ENCODE measurements around the gene SLC39A10.
"Not testable (repeated sequence)": the region's sequence is repeated elsewhere in the genome, so short reads cannot be mapped to it uniquely, and the experiment has no call there.

SLC39A10 gene

DNA sequence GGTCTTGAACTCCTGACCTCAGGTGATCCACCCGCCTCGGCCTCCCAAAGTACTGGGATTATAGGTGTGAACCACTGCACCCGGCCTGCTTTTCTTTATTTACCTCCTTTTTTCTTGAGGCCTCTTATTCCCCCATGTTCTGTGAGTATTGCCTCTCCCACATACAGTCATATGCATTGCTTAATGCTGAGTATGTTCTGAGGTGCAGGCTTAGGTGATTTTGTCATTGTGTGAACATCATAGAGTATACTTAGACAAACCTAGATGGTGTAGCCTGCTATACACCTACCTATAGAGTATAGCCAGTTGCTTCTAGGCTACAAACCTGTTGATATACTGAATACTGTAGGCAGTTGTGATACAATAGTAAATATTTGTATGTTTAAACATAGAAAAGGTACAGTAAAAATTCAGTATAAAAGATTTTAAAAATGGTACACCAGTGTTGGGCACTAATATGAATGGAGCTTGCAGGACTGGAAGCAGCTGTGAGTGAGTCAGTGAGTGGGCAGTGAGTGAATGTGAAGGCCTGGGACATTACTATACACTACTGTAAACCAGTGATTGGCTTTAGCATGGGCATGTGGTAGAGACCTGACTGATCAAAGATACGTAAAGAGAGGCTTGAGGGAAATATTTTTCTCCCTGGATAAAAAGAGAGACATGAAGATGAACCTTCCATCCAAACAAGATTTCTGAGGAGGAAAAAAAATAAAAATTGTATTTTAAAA, 17.6 kb downstream of the SLC39A10 start:
- DNase-seq (ENCODE audit: low read depth), result no peak

GRCh38 chr2:195675783-195676427, 18.9 kb downstream of the SLC39A10 start:
- no peak for DNase-seq (ENCODE audit: low read depth)

DNA sequence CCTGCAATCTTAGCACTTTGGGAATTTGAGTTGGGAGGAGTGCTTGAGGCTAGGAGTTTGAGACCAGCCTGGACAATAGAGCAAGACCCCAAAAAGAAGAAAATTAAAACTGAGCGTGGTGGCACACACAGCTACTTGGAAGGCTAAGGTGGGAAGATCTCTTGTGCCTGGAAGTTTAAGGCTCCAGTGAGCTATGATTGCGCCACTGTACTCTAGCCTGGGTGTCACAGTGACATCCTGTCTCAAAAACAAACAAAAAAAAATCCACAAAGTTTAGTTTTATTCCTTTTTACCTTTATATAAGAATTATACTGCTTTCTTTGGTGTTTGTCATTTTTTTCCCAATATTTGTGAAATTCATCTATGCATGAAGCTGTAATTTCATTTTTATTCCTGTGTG, 20.3 kb downstream of the SLC39A10 start:
- no peak for DNase-seq (ENCODE audit: low read depth)

DNA sequence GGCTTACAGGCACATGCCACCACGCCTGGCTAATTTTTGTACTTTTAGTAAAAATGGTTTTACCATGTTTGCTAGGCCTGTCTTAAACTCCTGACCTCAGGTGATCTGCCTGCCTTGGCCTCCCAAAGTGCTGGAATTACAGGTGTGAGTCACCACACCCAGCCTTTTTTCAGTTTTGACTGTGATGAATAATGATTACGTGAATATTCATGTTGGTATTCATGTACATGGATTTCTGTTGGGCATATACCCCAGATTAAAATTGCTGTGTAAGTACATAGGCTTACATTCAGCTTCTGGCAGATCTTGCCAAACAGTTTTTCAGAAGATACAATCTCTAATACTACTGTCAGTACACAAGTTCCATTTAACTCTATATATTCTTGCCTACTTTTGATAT, 20.9 kb downstream of the SLC39A10 start:
- DNase-seq (ENCODE audit: low read depth), result no peak

- DNase-seq (ENCODE audit: low read depth), result no peak
Observed at GRCh38 chr2:195682077-195682476, 25.1 kb downstream of the SLC39A10 start.

- no peak for DNase-seq (ENCODE audit: low read depth)
Observed at GRCh38 chr2:195683174-195683573, 26.1 kb downstream of the SLC39A10 start.

DNA sequence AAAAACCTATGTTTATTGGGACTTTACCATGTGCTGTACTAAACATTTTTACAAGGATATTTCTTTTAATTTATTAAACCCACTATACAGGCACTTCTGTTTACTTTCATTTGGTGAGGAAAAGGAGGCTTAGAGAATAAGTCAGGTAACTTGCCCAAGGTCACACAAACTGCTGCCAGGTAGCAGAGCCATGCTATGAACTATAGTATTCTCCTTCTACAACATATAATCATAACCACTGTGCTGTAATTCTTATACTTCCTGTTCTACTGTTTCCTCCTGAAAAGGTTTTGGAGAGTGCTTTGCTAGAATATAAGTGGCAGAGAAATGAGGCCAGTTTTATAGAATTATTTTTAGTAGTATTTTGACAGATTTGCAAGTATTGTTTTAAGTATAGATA, 29.5 kb downstream of the SLC39A10 start:
- DNase-seq (ENCODE audit: low read depth), result no peak

GRCh38 chr2:195687320-195688086, 30.5 kb downstream of the SLC39A10 start:
- DNase-seq (ENCODE audit: low read depth), result no peak

- not testable (repeated sequence) for DNase-seq (ENCODE audit: low read depth)
Observed at GRCh38 chr2:195692531-195692930, 35.5 kb downstream of the SLC39A10 start.

DNA sequence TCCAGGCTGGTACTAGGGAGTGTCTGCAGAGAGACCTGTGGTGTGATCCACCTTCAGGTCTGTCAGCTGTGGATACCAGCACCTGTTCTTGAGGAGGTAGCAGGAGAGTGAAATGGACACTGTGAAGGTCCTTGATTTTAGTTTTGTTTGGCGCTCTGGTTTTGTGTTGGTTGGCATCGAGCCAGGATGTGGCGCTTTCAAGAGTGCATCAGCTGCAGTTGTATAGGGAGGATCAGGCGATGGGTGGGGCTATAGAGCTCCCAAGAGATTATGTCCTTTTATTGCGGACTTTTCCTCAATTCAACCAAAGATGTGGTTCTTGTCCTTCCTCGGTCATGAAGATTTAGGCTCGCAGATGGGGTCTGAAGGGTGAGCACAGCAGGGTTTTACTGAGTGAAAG, 37.5 kb downstream of the SLC39A10 start:
- DNase-seq (ENCODE audit: low read depth), result no peak

DNA sequence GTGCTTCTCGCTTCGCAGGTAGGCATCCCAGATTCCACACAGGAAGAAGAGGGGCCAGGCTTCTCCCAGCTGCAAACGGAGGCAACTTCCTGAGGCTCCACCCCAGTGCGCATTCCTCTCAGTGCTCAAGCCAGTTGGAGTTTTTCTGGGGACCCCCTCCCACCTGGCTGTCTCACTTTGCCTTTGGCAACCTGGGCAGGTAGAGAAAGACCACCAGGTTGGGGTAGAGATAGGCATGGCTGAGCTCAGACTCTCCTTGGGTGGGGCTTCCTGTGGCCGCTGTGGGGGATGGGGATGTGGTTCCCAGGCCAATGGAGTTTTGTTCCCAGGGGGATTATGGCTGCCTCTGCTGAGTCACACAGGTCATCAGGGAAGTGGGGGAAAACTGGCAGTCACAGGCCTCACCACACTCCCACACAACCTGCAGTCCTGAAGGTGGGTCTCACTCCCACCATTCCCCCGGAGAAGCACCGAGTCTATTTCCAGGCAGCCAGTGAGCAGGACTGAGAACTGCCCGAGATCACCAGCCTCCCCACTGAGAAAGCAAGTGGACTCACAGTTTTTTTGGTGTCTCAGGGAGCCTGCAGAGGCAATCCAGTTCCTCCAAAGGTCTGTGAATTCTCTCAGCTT, 38.1 kb downstream of the SLC39A10 start:
- DNase-seq (ENCODE audit: low read depth), result no peak

DNA sequence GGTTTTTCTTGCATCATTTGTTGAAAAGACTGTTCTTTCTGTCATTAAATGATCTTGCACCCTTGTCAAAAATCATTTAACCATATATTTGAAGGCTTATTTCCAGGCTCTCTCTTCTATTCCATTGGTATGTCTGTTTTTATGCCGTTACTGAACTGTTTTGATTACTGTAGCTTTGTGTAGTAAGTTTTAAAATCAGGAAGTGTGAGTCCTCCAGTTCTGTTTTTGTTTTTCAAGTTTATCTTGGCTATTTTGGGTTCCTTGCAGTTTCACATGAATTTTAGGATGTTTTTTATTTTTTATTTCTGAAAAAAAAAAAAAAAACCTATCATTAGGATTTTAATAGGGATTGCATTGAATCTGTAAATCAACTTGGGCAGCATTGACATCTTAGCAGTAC, 39.0 kb downstream of the SLC39A10 start:
- DNase-seq (ENCODE audit: low read depth), result no peak

DNA sequence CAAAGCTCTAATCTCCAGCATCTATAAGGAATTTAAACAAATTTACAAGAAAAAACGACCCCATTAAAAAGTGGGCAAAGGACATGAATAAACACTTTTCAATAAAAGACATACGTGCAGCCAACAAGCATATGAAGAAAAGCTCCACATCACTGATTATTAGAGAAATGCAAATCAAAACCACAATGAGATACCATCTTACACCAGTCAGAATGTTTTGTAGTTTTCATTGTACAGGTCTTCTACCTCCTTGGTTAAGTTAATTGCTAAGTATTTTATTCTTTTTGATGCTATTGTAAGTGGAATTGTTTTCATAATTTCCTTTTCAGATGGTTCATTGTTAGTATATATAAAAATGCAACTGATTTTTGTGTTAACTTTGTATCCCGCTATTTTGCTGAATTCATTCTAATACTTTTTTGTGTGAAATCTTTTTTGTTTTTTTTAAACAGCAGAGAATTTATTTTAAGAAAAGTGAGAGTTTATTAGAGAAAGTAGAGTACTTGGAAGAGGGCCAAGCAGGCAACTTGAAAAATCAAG, 40.7 kb downstream of the SLC39A10 start:
- DNase-seq (ENCODE audit: low read depth), result no peak

GRCh38 chr2:195700480-195700879, 43.5 kb downstream of the SLC39A10 start:
- DNase-seq (ENCODE audit: low read depth), result no peak

DNA sequence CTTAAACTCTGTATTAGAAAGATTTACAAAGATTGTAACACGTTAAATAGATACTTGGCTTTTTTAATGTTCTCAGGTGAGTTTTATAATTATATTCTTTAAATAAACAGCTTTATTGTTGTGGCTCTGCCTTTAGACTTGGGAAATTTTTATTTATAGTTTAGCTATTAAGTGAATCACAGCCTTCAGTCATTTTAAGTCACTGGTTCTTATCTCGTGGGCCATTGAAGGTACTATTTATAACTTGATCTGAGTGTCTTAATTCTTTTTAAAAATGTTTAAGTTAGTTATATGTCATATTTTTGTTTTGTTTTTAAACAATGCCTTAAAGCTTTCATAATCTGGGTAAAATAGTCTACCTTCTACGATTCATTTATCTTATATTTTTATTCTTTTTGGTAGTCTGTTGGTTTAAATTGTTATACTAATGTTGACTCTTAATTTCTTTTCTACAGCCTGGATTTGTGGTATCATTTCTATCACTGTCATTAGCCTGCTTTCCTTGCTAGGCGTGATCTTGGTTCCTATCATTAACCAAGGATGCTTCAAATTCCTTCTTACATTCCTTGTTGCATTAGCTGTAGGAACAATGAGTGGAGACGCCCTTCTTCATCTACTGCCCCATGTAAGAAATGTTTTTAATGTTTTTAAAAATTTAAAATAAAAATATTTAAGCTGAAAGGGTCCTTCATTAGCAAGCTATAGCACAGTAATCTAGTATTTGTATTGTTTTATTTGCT, 49.3 kb downstream of the SLC39A10 start:
- DNase-seq (ENCODE audit: low read depth), result no peak

GRCh38 chr2:195709901-195710806, 53.1 kb downstream of the SLC39A10 start:
- no peak for DNase-seq (ENCODE audit: low read depth)

GRCh38 chr2:195711478-195711877, 54.5 kb downstream of the SLC39A10 start:
- no peak for DNase-seq (ENCODE audit: low read depth)

DNA sequence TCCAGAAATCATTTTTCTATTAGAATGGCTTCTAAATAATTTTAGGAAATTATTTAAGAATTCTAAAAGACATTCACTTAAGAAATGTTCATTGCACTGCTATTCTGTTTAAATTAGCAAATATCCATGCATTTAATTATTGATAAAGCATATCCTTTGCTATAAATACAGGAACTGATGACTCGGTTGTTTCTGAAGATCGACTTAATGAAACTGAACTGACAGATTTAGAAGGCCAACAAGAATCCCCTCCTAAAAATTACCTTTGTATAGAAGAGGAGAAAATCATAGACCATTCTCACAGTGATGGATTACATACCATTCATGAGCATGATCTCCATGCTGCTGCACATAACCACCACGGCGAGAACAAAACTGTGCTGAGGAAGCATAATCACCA, 59.4 kb downstream of the SLC39A10 start:
- DNase-seq (ENCODE audit: low read depth), result no peak

GRCh38 chr2:195721042-195721441, 64.0 kb downstream of the SLC39A10 start:
- no peak for DNase-seq (ENCODE audit: low read depth)

DNA sequence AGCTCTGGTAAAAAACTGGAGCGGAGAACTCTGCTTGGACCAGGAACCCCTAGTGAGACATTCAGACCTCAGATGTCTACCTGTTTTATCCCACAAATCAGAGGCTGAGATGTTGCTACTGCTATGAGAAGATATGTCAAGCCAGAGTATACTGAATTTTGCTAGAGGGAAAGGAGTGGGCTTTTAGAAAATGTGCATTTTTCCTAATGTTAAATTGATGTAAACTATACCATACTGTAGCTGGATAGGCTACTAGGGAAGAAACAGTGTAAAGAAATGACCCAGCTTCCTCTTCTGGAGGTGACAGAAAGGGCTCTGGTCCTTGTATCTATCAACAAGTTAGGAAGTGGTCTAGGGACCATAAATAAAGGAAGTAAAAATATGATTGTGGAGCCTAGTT, 65.0 kb downstream of the SLC39A10 start:
- DNase-seq (ENCODE audit: low read depth), result no peak

- DNase-seq (ENCODE audit: low read depth), result no peak
Observed at GRCh38 chr2:195727106-195727505, 70.1 kb downstream of the SLC39A10 start.
